ENCODE data around the gene MYOM3. TPM values are rescaled to one million over a fixed set of nuclear protein-coding genes. Genes with fewer than 3 reads are reported as not detected.

The MYOM3 gene
- total RNA-seq, 1 donor from 2014 or later: 0.25 TPM

DNA sequence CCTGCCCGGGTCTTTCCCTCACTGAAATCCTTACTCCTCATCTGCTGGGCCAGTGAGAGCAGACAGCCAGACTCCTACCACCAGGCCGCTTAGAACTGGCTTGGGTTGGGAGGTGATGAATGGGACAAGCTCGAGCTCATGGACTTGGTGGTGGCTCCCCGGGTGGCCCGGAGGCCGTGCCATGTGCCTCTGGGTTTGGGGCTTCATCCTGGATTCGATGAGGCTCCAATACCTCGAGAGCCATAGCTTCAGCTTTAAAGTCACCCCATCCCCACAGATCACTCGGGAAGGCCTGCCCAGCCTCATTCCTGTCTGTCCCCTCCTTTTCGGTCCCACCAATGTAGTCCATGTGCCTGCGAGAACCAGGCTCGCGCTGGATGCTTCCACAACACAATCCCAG, 51.5 kb downstream of the MYOM3 start:
- no peaks in the 10 kb centered on the region for H3K9me3 ChIP-seq
- no peak for DNase-seq (ENCODE audit: extremely low spot score in 2 of 2)
- no peak overlapping the region for H3K4me3 ChIP-seq
- H3K27ac ChIP-seq: no peak overlapping the region
- H3K27me3 ChIP-seq: no peaks in the 10 kb centered on the region
- intact Hi-C loops (cut with DNase I): no loop called here
- TF ChIP-seq POLR2A (IDR thresholded peaks at IDR 0.05) (no peak), POLR2AphosphoS5 (IDR thresholded peaks at IDR 0.05; ENCODE audit: insufficient read depth in 1 of 2, low read depth in 1 of 2) (no peak)
- TF ChIP-seq, protein P1, sequence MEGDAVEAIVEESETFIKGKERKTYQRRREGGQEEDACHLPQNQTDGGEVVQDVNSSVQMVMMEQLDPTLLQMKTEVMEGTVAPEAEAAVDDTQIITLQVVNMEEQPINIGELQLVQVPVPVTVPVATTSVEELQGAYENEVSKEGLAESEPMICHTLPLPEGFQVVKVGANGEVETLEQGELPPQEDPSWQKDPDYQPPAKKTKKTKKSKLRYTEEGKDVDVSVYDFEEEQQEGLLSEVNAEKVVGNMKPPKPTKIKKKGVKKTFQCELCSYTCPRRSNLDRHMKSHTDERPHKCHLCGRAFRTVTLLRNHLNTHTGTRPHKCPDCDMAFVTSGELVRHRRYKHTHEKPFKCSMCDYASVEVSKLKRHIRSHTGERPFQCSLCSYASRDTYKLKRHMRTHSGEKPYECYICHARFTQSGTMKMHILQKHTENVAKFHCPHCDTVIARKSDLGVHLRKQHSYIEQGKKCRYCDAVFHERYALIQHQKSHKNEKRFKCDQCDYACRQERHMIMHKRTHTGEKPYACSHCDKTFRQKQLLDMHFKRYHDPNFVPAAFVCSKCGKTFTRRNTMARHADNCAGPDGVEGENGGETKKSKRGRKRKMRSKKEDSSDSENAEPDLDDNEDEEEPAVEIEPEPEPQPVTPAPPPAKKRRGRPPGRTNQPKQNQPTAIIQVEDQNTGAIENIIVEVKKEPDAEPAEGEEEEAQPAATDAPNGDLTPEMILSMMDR (IDR thresholded peaks at IDR 0.05): no peak
- no peaks in the 10 kb centered on the region for H3K36me3 ChIP-seq
- no peaks in the 10 kb centered on the region for H3K4me1 ChIP-seq

DNA sequence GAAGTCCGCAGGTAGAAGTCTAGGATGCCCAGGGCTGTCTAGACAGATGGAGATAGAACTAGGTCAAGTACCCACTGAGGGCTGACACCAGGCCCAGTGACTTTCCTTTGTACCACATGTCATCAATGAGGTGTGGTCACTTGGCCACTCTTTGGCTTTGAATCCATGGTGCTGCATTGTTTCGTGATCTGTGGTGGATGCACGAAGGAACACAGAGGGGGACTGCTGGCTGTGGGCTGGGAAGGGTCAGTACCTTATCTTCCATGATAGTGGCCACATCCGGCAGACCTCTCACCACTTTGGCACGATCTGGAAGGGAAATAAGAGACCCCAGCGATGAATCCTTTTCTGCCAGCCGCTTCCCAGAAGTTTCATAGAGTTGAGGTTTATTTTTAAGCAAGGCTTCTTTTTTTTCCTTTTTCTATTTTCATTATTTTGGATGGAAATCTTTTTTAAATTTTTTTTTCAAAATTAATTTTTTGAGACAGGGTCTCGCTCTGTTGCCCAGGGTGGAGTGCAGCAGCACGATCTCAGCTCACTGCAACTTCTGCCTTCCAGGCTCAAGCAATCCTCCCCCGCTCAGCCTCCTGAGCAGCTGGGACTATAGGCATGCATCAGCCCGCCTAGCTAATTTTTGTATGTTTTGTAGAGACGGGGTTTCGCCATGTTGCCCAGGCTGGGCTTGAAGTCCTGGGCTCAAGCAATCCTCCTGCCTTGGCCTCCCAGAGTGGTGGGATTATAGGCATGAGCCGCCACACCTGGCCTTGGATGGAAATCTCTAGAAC, 53.1 kb downstream of the MYOM3 start:
- no peak for DNase-seq (ENCODE audit: extremely low spot score in 2 of 2)
- Histone ChIP-seq H3K36me3 (no peaks in the 10 kb centered on the region), H3K4me3 (no peak overlapping the region), H3K27ac (no peak overlapping the region), H3K4me1 (no peaks in the 10 kb centered on the region), H3K27me3 (no peaks in the 10 kb centered on the region), H3K9me3 (no peaks in the 10 kb centered on the region)
- no peak for TF ChIP-seq POLR2AphosphoS5 (IDR thresholded peaks at IDR 0.05; ENCODE audit: insufficient read depth in 1 of 2, low read depth in 1 of 2)
- no peak for TF ChIP-seq POLR2A (IDR thresholded peaks at IDR 0.05)
- TF ChIP-seq, protein P1 (IDR thresholded peaks at IDR 0.05): no peak
- intact Hi-C loops (cut with DNase I): no loop called here

DNA sequence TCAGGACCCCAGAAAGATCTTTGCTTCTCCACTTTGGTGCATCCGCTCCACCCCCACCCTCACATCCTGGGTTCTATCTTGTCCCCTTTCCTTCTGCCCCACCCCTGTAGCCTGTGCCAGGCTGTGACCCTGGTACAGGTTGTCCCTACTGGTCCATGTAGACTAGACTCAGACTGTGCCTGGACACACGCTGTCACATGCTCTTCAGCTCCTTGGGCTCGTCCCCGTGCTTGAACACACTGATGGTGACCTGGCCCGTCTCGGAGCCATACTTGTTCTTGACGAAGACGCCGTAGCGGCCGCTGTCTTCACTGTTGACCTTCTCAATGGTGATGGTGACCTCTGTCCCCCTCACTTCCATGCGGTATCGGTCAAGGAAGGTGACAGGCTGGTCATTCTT, 54.8 kb downstream of the MYOM3 start:
- Histone ChIP-seq H3K9me3 (no peaks in the 10 kb centered on the region), H3K27me3 (no peaks in the 10 kb centered on the region), H3K4me1 (no peaks in the 10 kb centered on the region), H3K4me3 (no peak overlapping the region), H3K36me3 (no peaks in the 10 kb centered on the region), H3K27ac (no peak overlapping the region)
- intact Hi-C loops (cut with DNase I): no loop called here
- no peak for TF ChIP-seq POLR2AphosphoS5 (IDR thresholded peaks at IDR 0.05; ENCODE audit: insufficient read depth in 1 of 2, low read depth in 1 of 2)
- TF ChIP-seq, protein P1 (IDR thresholded peaks at IDR 0.05): no peak
- no peak for TF ChIP-seq POLR2A (IDR thresholded peaks at IDR 0.05)
- no peak for DNase-seq (ENCODE audit: extremely low spot score in 2 of 2)

DNA sequence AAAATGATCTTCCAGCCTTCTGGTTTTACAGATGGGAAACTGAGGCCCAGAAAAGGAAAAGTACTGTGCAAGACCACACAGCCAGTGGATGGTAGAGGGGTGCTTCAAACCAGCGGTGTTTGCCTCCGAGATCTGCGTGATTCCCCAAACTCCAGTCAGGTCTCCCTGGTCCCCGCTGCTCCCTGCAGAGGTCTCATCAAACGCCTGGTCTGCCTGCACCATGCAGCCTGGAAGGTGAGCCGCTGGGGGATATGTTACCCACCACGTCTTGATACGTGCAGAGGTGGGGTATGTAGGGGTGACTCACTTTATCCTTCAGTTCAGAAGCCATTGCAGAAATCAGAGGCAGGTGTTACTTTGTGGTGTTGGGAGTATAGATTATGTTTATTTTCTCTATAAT, 56.3 kb downstream of the MYOM3 start:
- Histone ChIP-seq H3K4me3 (no peak overlapping the region), H3K27me3 (no peaks in the 10 kb centered on the region), H3K4me1 (no peaks in the 10 kb centered on the region), H3K9me3 (no peaks in the 10 kb centered on the region), H3K27ac (no peak overlapping the region), H3K36me3 (no peaks in the 10 kb centered on the region)
- intact Hi-C loops (cut with DNase I): no loop called here
- TF ChIP-seq, protein P1 (IDR thresholded peaks at IDR 0.05): no peak
- TF ChIP-seq POLR2A (IDR thresholded peaks at IDR 0.05): no peak
- TF ChIP-seq POLR2AphosphoS5 (IDR thresholded peaks at IDR 0.05; ENCODE audit: insufficient read depth in 1 of 2, low read depth in 1 of 2): no peak
- no peak for DNase-seq (ENCODE audit: extremely low spot score in 2 of 2)

DNA sequence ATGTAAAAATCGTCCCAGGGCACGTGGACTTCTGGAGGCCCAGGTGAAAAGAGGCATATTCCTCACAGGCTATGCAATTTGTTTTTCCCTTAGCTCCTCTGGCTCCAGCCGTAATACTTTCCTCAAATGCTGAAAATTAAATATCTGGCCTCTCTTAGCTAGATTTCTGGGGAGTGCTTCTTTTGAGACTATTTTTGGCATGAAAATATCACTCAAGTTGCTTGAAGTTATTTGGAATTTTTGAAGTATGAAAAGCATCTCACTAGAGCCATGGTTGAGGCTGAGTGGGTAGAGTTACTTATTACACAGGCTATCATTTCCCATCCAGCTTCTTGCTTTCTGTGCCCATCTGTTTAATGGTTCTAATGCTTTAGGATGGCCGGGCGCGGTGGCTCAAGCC, 59.7 kb downstream of the MYOM3 start:
- no peak overlapping the region for H3K27ac ChIP-seq

More for the DNA sequence above, 59.7 kb downstream of the MYOM3 start:
- intact Hi-C loops (cut with DNase I): no loop called here
- Histone ChIP-seq H3K27me3 (no peaks in the 10 kb centered on the region), H3K36me3 (no peaks in the 10 kb centered on the region), H3K4me1 (peaks cover 3% of the 10 kb centered on the region), H3K9me3 (no peaks in the 10 kb centered on the region), H3K4me3 (no peak overlapping the region)
- no peak for DNase-seq (ENCODE audit: extremely low spot score in 2 of 2)
- TF ChIP-seq, protein P1 (IDR thresholded peaks at IDR 0.05): no peak
- TF ChIP-seq POLR2AphosphoS5 (IDR thresholded peaks at IDR 0.05; ENCODE audit: insufficient read depth in 1 of 2, low read depth in 1 of 2): no peak
- no peak for TF ChIP-seq POLR2A (IDR thresholded peaks at IDR 0.05)

Measured in vagina (tissue), 2 donors.